ENCODE data around the gene IL1A. TPM values are rescaled to one million over a fixed set of nuclear protein-coding genes. Genes with fewer than 3 reads are reported as not detected.

Gene IL1A
- total and polyA plus RNA-seq, 9 of the 15 experiments (the other 6 are each of a cell fraction or from before 2014, with no cell fraction given) = 0.03 to 0.27 (median 0.14) TPM; not detected in 2

GRCh38 chr2:112812318-112813267, 28.3 kb upstream of the IL1A start (continued):
- TF ChIP-seq ZBTB33 (CRISPR knock-in tag; IDR thresholded peaks at IDR 0.05) (no peak), CBFA2T2 (conservative IDR thresholded peaks at IDR 0.05) (no peak), ZNF512 (tag; IDR thresholded peaks at IDR 0.05) (no peak), PKNOX1 (IDR thresholded peaks at IDR 0.05) (no peak), SMARCE1 (IDR thresholded peaks at IDR 0.05) (peak; percentile 56), JUN (IDR thresholded peaks at IDR 0.05; ENCODE audit: borderline replicate concordance, low read depth, low read length) (peak; percentile 71; the same call in 1 of the 2 replicates), JUN (CRISPR knock-in tag; IDR thresholded peaks at IDR 0.05; ENCODE audit: borderline replicate concordance) (no peak), LEF1 (IDR thresholded peaks at IDR 0.05) (0 out of 2 replicates have a peak, but pooled peaks have one; percentile 41), ZNF282 (CRISPR knock-in tag; IDR thresholded peaks at IDR 0.05) (no peak), ZNF639 (CRISPR knock-in tag; conservative IDR thresholded peaks at IDR 0.05 in 1 of 2, IDR thresholded peaks at IDR 0.05 in 1 of 2) (peak in 1 of 2 experiments; percentile 51; a peak in 1 of 4 replicates), EP300 (IDR thresholded peaks at IDR 0.05; ENCODE audit: low read length) (0 out of 2 replicates have a peak, but pooled peaks have one; percentile 21), ZNF592 (IDR thresholded peaks at IDR 0.05) (peak; percentile 24; the same call in 1 of the 2 replicates)

All from K562 (cell line).